AG09309 (cell line): ENCODE measurements around the gene PTH1R.

Experiments
- DNase-seq: peaks from one replicate; pipeline ENCODE4 v3.0.0-alpha.2; 2010; ENCODE audit warnings: low read depth
- H3K4me3 ChIP-seq: 2 replicates; pipeline ENCODE4 v1.5.1; 2011; ENCODE audit warnings: mild to moderate bottlenecking, low read depth, low read length, moderate library complexity; ENCODE audit not compliant: control insufficient read depth
- TF ChIP-seq, protein P1 (sequence below): IDR thresholded peaks from 2 replicates; pipeline ENCODE4 v1.5.1; 2011; ENCODE audit warnings: mild to moderate bottlenecking, low read depth, low read length, inconsistent platforms; ENCODE audit not compliant: insufficient read depth, control insufficient read depth; ENCODE audit errors: missing control alignments

Gene PTH1R

DNA sequence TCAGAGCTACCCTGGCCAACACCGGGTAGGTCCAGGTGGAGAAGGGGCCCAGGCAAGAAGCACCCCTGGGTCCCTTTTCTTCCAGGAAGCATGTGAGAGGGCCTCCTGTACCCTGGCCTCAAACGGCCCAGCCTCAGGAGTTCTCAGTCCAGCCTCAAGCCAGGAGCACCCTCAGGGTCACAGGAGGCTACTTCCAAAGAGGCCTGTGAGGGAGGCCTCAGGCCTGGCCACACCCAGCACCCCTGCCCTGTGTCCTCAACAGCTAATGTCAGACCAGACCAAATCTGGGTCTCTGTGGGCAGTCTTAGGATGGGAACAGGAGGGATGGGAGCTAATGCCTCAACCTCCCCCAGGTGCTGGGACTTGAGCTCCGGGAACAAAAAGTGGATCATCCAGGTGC lies 23.5 kb downstream of the PTH1R start:
- DNase-seq = no peak
- H3K4me3 ChIP-seq = no peak overlapping the region
- TF ChIP-seq, protein P1, sequence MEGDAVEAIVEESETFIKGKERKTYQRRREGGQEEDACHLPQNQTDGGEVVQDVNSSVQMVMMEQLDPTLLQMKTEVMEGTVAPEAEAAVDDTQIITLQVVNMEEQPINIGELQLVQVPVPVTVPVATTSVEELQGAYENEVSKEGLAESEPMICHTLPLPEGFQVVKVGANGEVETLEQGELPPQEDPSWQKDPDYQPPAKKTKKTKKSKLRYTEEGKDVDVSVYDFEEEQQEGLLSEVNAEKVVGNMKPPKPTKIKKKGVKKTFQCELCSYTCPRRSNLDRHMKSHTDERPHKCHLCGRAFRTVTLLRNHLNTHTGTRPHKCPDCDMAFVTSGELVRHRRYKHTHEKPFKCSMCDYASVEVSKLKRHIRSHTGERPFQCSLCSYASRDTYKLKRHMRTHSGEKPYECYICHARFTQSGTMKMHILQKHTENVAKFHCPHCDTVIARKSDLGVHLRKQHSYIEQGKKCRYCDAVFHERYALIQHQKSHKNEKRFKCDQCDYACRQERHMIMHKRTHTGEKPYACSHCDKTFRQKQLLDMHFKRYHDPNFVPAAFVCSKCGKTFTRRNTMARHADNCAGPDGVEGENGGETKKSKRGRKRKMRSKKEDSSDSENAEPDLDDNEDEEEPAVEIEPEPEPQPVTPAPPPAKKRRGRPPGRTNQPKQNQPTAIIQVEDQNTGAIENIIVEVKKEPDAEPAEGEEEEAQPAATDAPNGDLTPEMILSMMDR = no peak

DNA sequence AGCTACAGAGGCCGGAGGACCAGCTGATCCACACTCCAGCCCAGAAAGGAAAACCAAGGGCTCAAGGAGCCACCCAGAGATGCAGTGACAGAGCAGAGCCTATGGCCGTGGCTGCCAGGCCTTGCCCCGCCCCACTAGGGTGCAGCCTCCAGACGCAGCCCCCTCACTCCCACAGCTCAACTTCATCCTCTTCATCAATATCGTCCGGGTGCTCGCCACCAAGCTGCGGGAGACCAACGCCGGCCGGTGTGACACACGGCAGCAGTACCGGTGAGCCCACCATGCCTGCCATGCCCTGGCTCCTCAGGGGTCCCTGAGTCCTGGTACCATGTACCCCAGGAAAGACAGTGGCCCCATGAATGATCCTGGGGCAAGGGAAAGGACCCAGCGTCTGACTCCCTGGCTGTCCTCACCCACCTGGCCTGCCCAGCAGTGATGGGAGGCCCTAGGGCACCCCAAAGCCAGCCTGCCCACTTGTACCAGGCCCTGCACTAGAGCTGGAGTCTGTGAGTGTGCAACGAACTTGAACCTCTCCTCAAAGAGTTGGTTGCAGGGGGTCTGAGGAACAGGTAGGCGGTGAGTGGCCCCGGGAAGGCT lies 24.2 kb downstream of the PTH1R start:
- no peak for DNase-seq
- no peak overlapping the region for H3K4me3 ChIP-seq
- TF ChIP-seq, protein P1 = no peak

DNA sequence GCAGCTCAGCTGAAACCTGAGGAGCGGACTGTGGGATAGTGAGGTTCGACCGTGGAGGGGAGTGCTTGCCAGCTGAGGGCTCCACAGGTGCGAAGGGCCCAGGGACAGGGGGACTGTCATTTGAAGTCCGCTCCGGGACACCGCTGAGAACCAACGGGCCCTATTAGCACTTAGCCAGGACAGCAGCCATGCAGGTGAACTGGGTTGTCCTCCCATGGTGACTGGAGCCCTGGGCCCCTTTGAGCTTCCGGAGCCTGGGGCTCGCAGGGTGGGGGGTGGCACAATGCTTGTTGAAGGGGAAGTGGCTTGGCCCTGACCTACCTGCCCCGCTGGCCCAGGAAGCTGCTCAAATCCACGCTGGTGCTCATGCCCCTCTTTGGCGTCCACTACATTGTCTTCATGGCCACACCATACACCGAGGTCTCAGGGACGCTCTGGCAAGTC lies 24.7 kb downstream of the PTH1R start:
- no peak for DNase-seq
- TF ChIP-seq, protein P1 = no peak
- no peak overlapping the region for H3K4me3 ChIP-seq

DNA sequence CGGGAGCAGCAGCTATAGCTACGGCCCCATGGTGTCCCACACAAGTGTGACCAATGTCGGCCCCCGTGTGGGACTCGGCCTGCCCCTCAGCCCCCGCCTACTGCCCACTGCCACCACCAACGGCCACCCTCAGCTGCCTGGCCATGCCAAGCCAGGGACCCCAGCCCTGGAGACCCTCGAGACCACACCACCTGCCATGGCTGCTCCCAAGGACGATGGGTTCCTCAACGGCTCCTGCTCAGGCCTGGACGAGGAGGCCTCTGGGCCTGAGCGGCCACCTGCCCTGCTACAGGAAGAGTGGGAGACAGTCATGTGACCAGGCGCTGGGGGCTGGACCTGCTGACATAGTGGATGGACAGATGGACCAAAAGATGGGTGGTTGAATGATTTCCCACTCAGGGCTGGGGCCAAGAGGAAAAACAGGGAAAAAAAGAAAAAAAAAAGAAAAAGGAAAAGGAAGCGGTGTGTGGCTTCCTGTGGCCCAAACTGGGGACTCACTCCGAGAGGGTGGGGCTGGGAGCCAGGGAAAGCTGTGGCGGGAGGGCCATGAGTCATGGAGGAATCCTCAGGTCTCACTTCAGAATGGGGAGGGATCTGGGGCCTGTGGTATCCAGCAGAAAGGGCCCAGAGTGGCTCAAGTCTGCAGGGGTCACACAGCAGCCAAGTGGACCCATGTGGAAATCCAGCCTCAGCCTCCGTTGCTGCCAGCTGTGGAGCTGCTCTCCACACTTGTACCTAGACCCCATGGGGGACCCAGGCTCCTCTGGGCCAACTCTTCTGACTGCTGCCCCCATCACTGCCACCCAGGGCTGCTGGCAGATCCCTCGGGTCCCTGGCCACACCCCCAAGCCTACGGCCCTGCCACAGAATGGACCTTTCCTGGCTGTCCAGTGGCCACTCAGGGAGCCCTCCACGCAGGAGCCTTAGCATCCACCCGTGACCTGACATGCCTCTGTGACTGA lies 26.1 kb downstream of the PTH1R start:
- DNase-seq = no peak
- TF ChIP-seq, protein P1 = no peak
- no peak overlapping the region for H3K4me3 ChIP-seq

DNA sequence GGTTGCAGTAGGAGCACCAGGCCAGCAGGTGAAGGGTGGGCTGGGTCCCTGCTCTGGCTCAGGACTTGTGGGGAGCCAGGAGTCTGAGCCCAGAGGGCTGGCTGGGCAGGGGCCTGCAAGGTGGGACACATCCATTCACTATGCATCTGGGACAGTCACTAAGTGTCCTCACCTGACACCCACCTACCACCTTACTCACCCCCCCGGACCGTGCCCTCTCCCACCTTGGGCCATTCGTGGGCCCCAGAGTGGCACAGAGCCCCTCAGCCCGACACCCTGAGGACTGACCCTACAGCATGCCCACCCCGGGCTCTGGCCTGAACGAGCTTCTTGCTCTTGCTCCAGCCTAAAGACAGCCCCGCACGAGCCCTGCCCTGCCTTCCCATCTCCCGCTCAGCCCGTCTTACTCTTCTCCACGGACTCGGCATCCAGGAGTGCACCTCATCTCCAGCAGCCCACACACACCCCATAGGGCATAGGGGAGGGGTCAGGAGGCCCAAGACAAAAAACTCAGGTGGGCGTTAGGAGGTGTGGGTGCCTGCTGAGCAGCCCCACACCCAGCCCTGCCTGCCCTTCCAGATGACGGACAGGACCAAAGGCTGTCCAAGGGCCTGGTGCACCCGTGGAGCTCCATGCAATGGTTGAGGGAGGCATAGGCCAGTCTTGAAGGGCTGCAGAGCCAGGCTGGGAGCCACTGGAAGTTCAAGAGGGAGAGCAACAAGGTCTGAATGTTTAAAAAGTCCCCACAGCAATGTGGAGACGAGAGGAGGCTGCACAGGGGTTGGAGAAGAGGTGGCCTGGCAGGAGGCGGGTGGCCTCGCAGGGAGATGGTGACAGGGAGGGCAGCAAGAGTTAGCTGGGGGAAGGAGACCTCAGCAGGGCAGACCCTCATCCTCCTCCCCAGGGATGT lies 27.0 kb downstream of the PTH1R start:
- no peak overlapping the region for H3K4me3 ChIP-seq
- DNase-seq = no peak
- TF ChIP-seq, protein P1 = no peak

DNA sequence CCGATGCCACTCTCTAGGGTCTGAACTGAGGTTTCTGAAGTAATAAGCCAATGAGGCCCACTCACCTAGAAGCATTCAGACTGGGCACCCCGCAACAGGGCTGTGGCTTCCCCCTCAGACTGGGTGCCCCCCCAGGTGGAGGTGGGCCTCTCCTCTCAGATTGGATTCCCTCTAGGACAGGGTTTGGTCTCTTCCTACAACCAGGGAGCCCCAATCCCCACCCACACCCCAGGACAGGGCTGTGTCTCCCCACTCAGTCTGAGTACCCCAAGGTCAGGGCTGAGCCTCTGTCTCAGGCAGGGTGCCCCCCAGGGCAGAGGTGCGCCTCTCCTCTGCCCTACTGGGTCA lies 27.7 kb downstream of the PTH1R start:
- H3K4me3 ChIP-seq = no peak overlapping the region
- DNase-seq = no peak
- TF ChIP-seq, protein P1 = no peak
